Gastroesophageal sphincter (tissue), 3 donors: ENCODE results near the gene SEL1L2.

ENCODE experiments used
- EP300 ChIP-seq: sonication (generic); formaldehyde crosslinking; IDR thresholded peaks from one replicate; pipeline ENCODE4 v1.6.1; 2017; ENCODE audit warnings: antibody characterized with exemption, mild to moderate bottlenecking
- POLR2A ChIP-seq, 2 donors: fragments of 450-650 bp; IDR thresholded peaks; one replicate each; pipeline ENCODE4 v1.6.1; 2017; ENCODE audit warnings: antibody characterized with exemption in 2 of 2, mild to moderate bottlenecking in 2 of 2, moderate library complexity in 1 of 2
- TF ChIP-seq, protein P1 (sequence below), 4 experiments: fragments of 200-600 bp in 2 of 4; fragments of 450-650 bp in 2 of 4; sonication (generic) in 1 of 4; IDR thresholded peaks; one replicate each; pipeline ENCODE4 v1.5.1; 2017 to 2019; ENCODE audit warnings: antibody characterized with exemption in 4 of 4, mild to moderate bottlenecking in 2 of 4, moderate library complexity in 2 of 4

DNA sequence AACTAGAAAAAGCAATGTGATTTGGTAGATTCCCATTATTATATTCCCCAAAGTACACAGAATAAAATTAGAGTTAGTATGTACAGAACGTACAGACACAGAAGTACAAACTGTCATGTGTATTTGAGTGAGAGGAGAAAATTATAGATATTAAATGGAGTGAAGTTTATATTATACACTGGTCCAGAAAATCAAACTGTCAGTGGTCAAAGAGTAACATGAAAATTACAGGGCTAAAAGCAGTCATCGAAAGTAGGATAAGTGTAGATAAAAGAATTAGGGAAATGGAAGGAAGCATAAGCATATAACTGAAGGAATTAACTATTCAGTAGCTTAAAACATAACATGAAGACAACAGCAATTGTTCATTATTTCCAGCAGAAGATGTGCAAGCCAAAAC is 30.3 kb downstream of the SEL1L2 start:
- TF ChIP-seq, protein P1, sequence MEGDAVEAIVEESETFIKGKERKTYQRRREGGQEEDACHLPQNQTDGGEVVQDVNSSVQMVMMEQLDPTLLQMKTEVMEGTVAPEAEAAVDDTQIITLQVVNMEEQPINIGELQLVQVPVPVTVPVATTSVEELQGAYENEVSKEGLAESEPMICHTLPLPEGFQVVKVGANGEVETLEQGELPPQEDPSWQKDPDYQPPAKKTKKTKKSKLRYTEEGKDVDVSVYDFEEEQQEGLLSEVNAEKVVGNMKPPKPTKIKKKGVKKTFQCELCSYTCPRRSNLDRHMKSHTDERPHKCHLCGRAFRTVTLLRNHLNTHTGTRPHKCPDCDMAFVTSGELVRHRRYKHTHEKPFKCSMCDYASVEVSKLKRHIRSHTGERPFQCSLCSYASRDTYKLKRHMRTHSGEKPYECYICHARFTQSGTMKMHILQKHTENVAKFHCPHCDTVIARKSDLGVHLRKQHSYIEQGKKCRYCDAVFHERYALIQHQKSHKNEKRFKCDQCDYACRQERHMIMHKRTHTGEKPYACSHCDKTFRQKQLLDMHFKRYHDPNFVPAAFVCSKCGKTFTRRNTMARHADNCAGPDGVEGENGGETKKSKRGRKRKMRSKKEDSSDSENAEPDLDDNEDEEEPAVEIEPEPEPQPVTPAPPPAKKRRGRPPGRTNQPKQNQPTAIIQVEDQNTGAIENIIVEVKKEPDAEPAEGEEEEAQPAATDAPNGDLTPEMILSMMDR (IDR thresholded peaks at IDR 0.05) = no peak
- TF ChIP-seq EP300 (no peak), POLR2A (IDR thresholded peaks at IDR 0.05) (no peak)
